ENCODE measurements around the gene KIF26B. TPM values are rescaled to one million over a fixed set of nuclear protein-coding genes. Genes with fewer than 3 reads are reported as not detected.

The KIF26B gene
- total RNA-seq, 1 donor from 2014 or later: 5.1 TPM

DNA sequence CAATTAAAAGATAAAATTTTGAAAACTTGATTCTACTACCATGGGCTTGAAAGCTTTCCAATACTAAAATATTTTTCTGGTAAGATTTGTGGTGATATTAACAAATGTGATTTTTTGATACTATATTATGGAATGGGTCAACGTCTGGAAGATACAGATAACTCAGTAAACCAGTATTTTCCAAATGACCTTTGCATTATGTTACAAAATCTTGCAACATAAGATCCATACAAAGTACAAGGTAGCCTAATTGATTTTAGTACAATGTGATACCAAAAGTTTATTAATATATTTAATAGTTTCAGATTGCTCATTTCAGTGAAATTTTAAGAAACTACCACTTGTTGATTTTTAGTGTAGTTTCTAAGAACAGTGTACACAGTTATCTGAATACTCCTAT lies 236.2 kb downstream of the KIF26B start:
- peaks cover 3% of the 10 kb centered on the region for H3K27me3 Mint-ChIP-seq
- no peak for TF ChIP-seq CTCF (IDR thresholded peaks at IDR 0.05; ENCODE audit: unreplicated experiment)
- no peak overlapping the region for H3K4me3 Mint-ChIP-seq (ENCODE audit: low read depth)
- H3K36me3 Mint-ChIP-seq (ENCODE audit: insufficient read depth): no peaks in the 10 kb centered on the region
- H3K4me1 Mint-ChIP-seq (ENCODE audit: low read depth): peaks cover 7% of the 10 kb centered on the region
- DNase-seq (ENCODE audit: low spot score, unreplicated experiment): no peak
- H3K9me3 Mint-ChIP-seq (ENCODE audit: low read depth): peaks cover 7% of the 10 kb centered on the region
- H3K27ac Mint-ChIP-seq: no peak overlapping the region

DNA sequence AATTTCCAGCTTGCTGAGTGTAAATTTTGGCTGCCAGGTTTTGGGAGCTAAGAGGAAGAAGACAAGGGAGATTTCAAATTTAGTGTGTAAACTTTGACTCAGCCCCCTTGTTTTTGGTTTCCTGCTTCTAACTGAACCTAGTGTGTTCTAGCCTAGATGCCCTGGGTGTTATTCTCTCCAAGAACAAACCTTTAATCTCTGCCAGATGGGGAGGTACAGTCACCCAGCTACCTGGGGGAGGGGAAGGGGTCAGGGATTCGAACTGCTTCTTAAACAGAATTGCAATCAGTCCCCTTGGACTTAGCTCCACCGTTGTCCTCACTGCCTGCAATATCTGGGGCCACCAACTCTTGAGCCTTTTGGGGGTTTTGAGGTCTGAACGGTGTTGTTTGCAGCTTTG lies 238.9 kb downstream of the KIF26B start:
- H3K9me3 Mint-ChIP-seq (ENCODE audit: low read depth): peaks cover 7% of the 10 kb centered on the region

DNA sequence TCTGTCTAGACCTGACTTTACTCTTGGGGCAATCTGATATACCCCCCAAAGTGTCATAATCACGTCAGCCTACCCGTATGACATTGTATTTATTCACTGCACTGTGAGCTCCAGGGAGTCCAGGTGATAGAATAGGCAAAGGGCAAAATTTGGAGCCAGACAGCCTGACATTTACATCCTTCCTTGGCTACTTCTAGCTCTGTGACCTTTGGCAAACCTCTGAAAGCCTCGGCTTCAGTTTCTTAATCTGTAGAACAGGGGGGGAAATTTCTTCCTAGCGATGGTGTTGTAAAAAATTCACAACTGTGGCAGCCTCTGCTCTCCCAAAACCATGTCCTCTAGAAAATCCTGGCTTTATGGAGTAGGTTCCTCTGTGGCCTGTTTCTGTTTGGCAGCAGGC lies 240.9 kb downstream of the KIF26B start:
- no peak for DNase-seq (ENCODE audit: low spot score, unreplicated experiment)
- no peak for TF ChIP-seq CTCF (IDR thresholded peaks at IDR 0.05; ENCODE audit: unreplicated experiment)
- Mint-ChIP-seq H3K27ac (no peak overlapping the region), H3K9me3 (ENCODE audit: low read depth) (peaks cover 7% of the 10 kb centered on the region), H3K36me3 (ENCODE audit: insufficient read depth) (no peaks in the 10 kb centered on the region), H3K27me3 (peaks cover 3% of the 10 kb centered on the region), H3K4me1 (ENCODE audit: low read depth) (peaks cover 7% of the 10 kb centered on the region), H3K4me3 (ENCODE audit: low read depth) (no peak overlapping the region)

More for the DNA sequence above, 238.9 kb downstream of the KIF26B start:
- no peak overlapping the region for H3K4me3 Mint-ChIP-seq (ENCODE audit: low read depth)
- peaks cover 7% of the 10 kb centered on the region for H3K4me1 Mint-ChIP-seq (ENCODE audit: low read depth)
- no peak overlapping the region for H3K27ac Mint-ChIP-seq
- peaks cover 3% of the 10 kb centered on the region for H3K27me3 Mint-ChIP-seq
- no peaks in the 10 kb centered on the region for H3K36me3 Mint-ChIP-seq (ENCODE audit: insufficient read depth)
- no peak for DNase-seq (ENCODE audit: low spot score, unreplicated experiment)
- no peak for TF ChIP-seq CTCF (IDR thresholded peaks at IDR 0.05; ENCODE audit: unreplicated experiment)

- no peak for TF ChIP-seq CTCF (IDR thresholded peaks at IDR 0.05; ENCODE audit: unreplicated experiment)
- Mint-ChIP-seq H3K27me3 (peaks cover 3% of the 10 kb centered on the region), H3K27ac (no peak overlapping the region), H3K36me3 (ENCODE audit: insufficient read depth) (no peaks in the 10 kb centered on the region), H3K9me3 (ENCODE audit: low read depth) (peaks cover 7% of the 10 kb centered on the region), H3K4me1 (ENCODE audit: low read depth) (peaks cover 7% of the 10 kb centered on the region), H3K4me3 (ENCODE audit: low read depth) (no peak overlapping the region)
- no peak for DNase-seq (ENCODE audit: low spot score, unreplicated experiment)
These were observed 241.8 kb downstream of the KIF26B start for GRCh38 chr1:245396615-245397014.

- TF ChIP-seq CTCF (IDR thresholded peaks at IDR 0.05; ENCODE audit: unreplicated experiment): no peak
- no peak for DNase-seq (ENCODE audit: low spot score, unreplicated experiment)
- Mint-ChIP-seq H3K36me3 (ENCODE audit: insufficient read depth) (no peaks in the 10 kb centered on the region), H3K27me3 (peaks cover 3% of the 10 kb centered on the region), H3K4me1 (ENCODE audit: low read depth) (peaks cover 9% of the 10 kb centered on the region), H3K4me3 (ENCODE audit: low read depth) (no peak overlapping the region), H3K27ac (no peak overlapping the region), H3K9me3 (ENCODE audit: low read depth) (peaks cover 5% of the 10 kb centered on the region)
These were observed 243.0 kb downstream of the KIF26B start for GRCh38 chr1:245397771-245398170.

All from progenitor cell of endocrine pancreas (in vitro differentiated cells).